Thoracic aorta (tissue), 2 donors: Measurements from ENCODE around the gene RPS6KB2. TPM values are rescaled to one million over a fixed set of nuclear protein-coding genes. Genes with fewer than 3 reads are reported as not detected.

Experiments
- ATAC-seq: fragments of 150-250 bp; one replicate; pipeline ENCODE4 v1.8.0; 2017; ENCODE audit warnings: low read depth; ENCODE audit not compliant: insufficient number of reproducible peaks, low FRiP score
- DNase-seq: peaks from one replicate; pipeline ENCODE4 v3.0.0-alpha.2; 2020; ENCODE audit warnings: low spot score
- H3K27ac ChIP-seq, 2 donors: fragments of 200-600 bp; sonication (generic); 1 replicate in 1 of 2; 2 replicates in 1 of 2; pipeline ENCODE4 v1.5.1; 2016; ENCODE audit warnings: mild to moderate bottlenecking in 2 of 2, moderate library complexity in 2 of 2
- H3K27me3 ChIP-seq: fragments of 200-600 bp; sonication (generic); replicated peaks from 2 replicates; pipeline ENCODE4 v1.6.0; 2016; ENCODE audit warnings: mild to moderate bottlenecking; ENCODE audit not compliant: insufficient read depth
- H3K36me3 ChIP-seq: fragments of 200-600 bp; sonication (generic); one replicate; pipeline ENCODE4 v1.5.1; 2016
- H3K4me1 ChIP-seq, 2 donors: fragments of 200-600 bp; sonication (generic); 1 replicate in 1 of 2; 2 replicates in 1 of 2; pipeline versions ENCODE4 v1.5.1 to v1.6.0; 2016; ENCODE audit warnings: low read depth in 2 of 2, mild to moderate bottlenecking in 1 of 2; ENCODE audit not compliant: control insufficient read depth in 1 of 2
- H3K4me3 ChIP-seq: fragments of 200-600 bp; sonication (generic); 2 replicates; pipeline ENCODE4 v1.5.1; 2016; ENCODE audit warnings: mild to moderate bottlenecking
- H3K9me3 ChIP-seq: fragments of 200-600 bp; sonication (generic); 2 replicates; pipeline ENCODE4 v1.5.1; 2016
- CTCF ChIP-seq: fragments of 200-600 bp; sonication (generic); IDR thresholded peaks from one replicate; pipeline ENCODE4 v1.5.1; 2019; ENCODE audit warnings: antibody characterized with exemption
- total RNA-seq, 2 donors: library from RNA; depleted of rRNA; stranded (reverse); fragments of >200 nt; gene quantifications; one replicate each; pipeline versions ENCODE4 v1.1.0 to v1.2.3, GENCODE V29; 2016

Gene RPS6KB2
- total RNA-seq, 2 donors from 2014 or later, result 68.3 to 69.3 TPM

- no peak for ATAC-seq
- H3K4me3 ChIP-seq, result no peak overlapping the region
- H3K36me3 ChIP-seq, result no peaks in the 10 kb centered on the region
- no peak for DNase-seq
- H3K27ac ChIP-seq, result no peak overlapping the region
- no peaks in the 10 kb centered on the region for H3K9me3 ChIP-seq
- H3K4me1 ChIP-seq, result peaks cover 0 to 15% of the 10 kb centered on the region in 2 donors
- H3K27me3 ChIP-seq, result no peaks in the 10 kb centered on the region
- peak; percentile 97 for TF ChIP-seq CTCF
These were observed 45.8 kb upstream of the RPS6KB2 start for GRCh38 chr11:67382276-67383136.

GRCh38 chr11:67384851-67385366 is 43.4 kb upstream of the RPS6KB2 start:
- peak overlapping the region in 1 of 2 donors; percentile 5 for H3K27ac ChIP-seq
- H3K36me3 ChIP-seq, result no peaks in the 10 kb centered on the region
- H3K4me1 ChIP-seq, result peaks cover 0 to 15% of the 10 kb centered on the region in 2 donors
- no peaks in the 10 kb centered on the region for H3K9me3 ChIP-seq
- H3K27me3 ChIP-seq, result no peaks in the 10 kb centered on the region
- TF ChIP-seq CTCF, result no peak
- DNase-seq (no peak), ATAC-seq (no peak)
- H3K4me3 ChIP-seq, result no peak overlapping the region

DNA sequence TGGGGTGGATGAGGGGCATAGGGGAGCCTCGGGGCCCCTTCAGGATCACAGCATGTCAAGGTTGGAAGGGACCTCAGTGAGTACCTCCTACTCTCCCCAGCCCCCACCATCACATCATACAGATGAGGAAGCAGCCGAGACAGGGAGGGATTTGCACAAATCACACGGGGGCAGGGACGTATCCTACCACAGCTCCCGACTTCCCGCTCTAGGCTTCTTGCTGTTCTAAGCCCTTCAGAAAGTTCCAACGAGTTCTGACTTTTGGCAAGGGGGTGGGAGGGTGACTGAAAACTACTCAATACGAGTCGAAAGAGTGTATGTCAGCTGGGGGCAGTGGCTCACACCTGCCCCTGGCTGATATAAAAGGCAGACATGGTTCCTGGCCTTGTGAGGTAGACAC is 41.2 kb upstream of the RPS6KB2 start:
- no peak for ATAC-seq
- H3K27ac ChIP-seq, result no peak overlapping the region
- TF ChIP-seq CTCF, result no peak
- H3K4me3 ChIP-seq, result no peak overlapping the region
- H3K9me3 ChIP-seq, result no peaks in the 10 kb centered on the region
- H3K4me1 ChIP-seq, result peaks cover 3 to 30% of the 10 kb centered on the region in 2 donors
- H3K36me3 ChIP-seq, result no peaks in the 10 kb centered on the region
- no peak for DNase-seq
- no peaks in the 10 kb centered on the region for H3K27me3 ChIP-seq

- Histone ChIP-seq H3K27me3 (no peaks in the 10 kb centered on the region), H3K9me3 (no peaks in the 10 kb centered on the region), H3K36me3 (no peaks in the 10 kb centered on the region), H3K4me1 (peaks cover 4 to 33% of the 10 kb centered on the region in 2 donors), H3K4me3 (no peak overlapping the region), H3K27ac (no peak overlapping the region)
- ATAC-seq (no peak), DNase-seq (no peak)
- TF ChIP-seq CTCF, result no peak
These were observed 40.8 kb upstream of the RPS6KB2 start for GRCh38 chr11:67387518-67387917.

DNA sequence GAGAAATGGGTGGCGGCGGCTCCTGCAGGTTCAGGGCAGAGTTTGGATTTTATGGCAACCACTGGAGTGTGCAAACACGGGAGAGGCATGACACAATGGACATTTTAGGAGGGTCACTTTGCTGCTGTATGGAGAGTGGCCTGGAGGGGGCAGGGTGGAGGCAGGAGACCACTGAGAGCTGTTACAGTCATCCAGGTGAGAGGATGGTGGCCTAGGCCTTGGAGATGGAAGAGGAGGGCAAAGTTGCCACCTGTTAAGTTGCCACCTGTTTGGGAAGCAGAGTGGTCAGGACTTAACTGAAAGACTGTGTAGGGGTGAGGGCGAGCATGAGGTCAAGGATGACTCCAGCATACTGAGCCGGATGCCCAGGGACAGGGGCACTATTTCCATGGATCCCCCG is 38.8 kb upstream of the RPS6KB2 start:
- Histone ChIP-seq H3K27me3 (no peaks in the 10 kb centered on the region), H3K4me1 (peaks cover 7 to 35% of the 10 kb centered on the region in 2 donors), H3K4me3 (no peak overlapping the region), H3K9me3 (no peaks in the 10 kb centered on the region), H3K36me3 (peaks cover 7% of the 10 kb centered on the region), H3K27ac (no peak overlapping the region)
- DNase-seq (no peak), ATAC-seq (no peak)
- peak; percentile 46 for TF ChIP-seq CTCF
